IPS DF 19.7 (cell line): Measurements from ENCODE around the gene POLE.
A peak's percentile ranks its signal among the peaks of the same experiment; 100 is the strongest.

Experiments used
- DNase-seq: peaks from one replicate; pipeline ENCODE4 v3.0.0-alpha.2; 2013; ENCODE audit warnings: low read depth, low spot score

Gene POLE

DNA sequence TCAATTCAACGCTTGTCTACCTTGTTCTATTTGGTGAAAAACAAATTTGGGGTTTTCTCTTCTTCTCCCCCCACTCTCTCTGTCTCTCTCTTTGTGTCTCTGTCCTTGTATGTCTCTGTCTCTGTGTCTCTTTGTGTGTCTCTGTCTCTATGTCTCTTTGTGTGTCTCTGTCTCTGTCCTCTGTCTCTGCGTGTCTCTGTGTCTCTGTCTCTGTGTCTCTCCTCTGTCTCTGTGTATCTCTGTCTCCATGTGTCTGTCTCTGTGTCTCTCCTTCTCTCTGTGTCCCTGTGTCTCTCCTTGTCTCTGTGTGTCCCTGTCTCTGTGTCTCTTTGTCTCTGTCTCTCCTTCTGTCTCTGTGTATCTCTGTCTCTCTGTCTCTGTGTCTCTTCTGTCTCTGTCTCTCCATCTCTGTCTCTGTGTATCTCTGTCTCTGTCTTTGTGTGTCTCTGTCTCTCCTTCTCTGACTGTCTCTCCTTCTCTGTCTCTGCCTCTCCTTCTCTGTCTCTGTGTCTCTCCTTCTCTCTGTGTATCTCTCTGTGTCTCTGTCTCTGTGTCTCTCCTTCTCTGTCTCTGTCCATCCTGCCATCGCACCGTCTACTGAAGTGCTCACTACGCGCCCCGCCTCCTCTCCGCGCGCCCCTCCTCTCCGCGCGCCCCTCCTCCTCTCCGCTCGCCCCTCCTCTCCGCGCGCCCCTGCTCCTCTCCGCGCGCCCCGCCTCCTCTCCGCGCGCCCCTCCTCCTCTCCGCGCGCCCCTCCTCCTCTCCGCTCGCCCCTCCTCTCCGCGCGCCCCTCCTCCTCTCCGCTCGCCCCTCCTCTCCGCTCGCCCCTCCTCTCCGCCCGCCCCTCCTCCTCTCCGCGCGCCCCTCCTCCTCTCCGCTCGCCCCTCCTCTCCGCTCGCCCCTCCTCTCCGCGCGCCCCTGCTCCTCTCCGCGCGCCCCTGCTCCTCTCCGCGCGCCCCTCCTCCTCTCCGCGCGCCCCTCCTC, 89.5 kb downstream of the POLE start:
- DNase-seq: no peak

DNA sequence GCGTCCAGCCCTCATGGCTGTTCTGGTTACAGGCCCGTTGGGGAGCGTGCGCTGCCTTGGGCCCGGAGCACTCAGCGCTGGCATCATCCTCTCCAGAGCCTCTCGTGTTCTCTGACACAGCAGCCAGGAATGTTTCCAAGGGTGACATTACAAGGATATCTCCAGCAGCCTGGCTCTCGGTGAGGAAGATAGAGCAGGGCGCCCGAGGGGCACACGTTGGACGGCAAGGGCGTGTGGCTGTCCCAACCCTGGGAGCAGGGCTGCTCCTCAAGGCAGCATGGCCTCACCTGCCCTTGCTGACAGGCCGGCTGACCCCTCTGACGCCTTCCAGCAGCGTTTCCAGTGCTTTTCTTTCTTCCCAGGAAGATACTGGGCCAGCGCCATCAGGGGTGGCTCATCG, 91.1 kb downstream of the POLE start:
- no peak for DNase-seq

DNA sequence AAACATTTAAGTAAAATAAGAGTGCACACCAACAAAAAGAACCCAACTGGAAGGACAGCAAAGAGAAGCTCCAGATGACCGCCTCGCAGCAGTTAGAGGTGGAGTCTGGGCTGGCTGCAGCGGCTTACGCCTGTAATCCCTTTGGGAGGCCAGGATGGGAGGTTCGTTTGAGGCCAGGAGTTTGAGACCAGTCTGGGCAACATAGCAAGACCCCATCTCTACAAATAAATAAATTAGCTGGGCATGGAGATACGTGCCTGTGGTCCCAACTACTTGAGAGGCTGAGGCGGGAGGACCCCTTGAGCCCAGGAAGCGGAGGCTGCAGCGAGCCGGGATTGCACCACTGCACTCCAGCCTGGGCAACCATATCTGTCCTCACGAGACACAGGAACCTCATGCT, 92.0 kb downstream of the POLE start:
- DNase-seq: no peak

DNA sequence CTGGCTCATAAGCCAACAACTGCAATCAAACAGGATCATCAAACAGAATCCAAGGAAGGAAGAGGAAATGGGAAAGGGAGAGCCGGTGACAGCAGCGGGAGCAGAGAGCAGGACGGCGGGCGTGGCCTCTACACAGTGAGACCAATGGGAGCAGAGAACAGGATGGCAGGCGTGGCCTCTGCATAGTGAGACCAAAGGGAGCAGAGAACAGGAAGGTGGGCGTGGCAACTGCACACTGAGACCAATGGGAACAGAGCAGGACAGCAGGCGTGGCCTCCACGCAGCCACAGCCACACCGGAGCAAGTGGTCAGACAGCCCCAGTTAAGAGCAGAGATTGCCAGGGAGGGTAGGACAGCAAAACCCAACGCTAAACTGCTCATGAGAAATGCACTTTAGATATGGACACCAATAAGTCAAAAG, 93.2 kb downstream of the POLE start:
- DNase-seq: peak; percentile 88

DNA sequence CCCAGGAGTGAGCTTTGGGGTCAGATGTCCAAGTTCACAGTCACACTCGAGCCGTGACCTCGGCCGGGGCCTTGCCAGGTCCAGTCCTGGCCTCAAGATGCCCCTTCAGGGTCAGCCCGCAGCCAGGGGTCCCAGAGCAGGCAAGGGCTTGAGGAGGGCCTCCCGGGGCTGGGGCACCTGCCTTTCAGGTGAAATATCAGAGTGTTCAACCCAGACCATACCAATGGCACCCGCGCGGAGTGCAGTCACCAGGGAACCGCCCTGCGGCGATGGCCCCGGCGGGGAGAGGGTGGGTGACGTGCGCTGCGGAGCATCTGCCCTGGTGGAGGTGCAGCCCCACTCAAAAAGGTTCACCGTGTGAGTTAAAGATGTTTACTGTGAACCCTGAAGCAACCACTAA, 93.6 kb downstream of the POLE start:
- no peak for DNase-seq

DNA sequence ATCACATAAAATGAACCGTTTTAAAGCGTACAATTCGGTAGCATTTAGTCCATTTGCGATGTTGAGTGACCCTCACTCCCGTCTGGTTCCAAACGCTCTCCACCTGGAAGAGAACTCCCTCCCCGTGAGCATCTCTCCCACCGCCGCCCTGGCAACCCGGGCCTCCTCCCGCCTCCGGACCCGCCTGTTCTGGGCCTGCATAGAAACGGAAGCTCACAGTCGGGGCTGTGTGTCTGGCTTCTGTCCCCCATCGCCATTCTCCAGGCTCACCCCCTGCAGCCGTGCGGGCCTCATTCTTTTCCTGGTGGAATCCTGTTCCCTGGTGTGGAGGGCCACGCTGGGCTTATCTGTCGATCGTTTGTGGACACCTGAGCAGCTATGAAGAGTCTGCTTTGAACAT, 94.1 kb downstream of the POLE start:
- DNase-seq: no peak

DNA sequence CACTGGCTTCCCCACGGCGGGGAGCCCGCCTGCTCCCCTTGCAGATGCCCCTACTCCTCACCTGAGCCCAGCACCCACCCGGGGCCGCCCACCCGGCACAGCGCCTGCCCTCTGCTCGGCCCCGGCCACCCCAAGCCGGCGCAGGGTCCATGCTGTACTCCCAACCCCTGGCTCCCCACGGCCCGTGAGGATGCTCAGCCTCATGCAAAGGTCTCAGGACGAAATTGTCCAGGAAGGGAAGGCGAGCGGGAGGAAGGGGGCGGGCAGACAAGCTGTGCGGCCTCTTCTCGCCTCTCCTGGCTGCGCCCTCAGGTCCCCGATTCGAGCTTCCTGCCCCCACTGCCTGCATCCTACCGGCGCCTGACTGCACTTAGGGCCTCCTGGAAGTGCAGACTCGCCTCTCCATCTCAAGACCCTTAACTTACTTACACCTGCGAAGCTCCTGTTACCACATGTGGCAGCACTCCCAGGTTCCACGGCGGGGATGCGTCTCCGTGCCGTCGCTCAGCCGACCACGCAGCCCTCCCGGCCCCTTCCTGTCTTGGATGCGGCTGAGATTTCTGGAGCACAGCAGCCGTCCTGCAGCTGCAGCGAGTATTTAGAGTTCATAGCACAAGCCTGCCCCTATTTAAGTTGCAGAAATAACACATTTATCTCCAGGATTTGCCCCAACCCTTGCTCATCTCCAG, 94.7 kb downstream of the POLE start:
- DNase-seq: no peak

DNA sequence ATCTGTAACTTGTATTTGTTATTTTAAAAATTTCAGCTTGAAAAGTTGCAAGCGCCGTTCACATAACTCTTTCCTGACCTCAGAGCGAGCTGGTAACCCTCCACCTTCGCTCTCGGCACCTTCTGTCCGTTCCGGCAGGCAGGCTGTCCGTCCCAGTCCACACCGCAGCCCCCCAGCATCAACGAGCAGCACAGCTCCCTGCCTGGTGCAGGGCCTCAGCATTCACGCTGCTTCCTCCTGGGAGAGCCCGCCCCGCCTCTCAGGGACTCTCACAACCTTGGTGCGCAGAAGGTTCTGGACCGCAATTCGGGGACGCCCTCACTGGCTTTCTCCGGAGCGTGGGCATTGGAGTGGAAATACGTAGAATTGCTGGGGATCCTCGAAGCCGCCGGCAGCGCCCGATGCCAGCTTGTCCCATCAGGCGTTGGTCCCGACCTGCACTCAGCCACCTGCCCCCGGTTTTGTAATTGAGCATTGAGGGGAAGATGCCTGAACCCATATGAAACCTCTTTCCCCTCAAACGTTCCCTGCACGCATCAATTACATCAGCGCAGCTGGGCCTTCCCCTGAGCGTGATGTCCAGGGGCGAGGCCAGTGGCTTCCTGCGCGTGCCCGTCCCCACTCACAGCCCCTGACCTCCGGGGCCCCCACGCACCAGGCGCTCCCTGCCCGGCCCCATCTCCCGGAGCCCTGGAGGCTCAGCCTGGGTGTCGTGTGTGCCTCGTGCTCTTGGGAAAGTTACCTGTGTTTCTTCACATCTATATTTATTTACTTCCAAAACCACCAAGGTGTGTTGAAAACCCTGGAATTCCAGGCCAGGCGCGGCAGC, 95.8 kb downstream of the POLE start:
- no peak for DNase-seq

DNA sequence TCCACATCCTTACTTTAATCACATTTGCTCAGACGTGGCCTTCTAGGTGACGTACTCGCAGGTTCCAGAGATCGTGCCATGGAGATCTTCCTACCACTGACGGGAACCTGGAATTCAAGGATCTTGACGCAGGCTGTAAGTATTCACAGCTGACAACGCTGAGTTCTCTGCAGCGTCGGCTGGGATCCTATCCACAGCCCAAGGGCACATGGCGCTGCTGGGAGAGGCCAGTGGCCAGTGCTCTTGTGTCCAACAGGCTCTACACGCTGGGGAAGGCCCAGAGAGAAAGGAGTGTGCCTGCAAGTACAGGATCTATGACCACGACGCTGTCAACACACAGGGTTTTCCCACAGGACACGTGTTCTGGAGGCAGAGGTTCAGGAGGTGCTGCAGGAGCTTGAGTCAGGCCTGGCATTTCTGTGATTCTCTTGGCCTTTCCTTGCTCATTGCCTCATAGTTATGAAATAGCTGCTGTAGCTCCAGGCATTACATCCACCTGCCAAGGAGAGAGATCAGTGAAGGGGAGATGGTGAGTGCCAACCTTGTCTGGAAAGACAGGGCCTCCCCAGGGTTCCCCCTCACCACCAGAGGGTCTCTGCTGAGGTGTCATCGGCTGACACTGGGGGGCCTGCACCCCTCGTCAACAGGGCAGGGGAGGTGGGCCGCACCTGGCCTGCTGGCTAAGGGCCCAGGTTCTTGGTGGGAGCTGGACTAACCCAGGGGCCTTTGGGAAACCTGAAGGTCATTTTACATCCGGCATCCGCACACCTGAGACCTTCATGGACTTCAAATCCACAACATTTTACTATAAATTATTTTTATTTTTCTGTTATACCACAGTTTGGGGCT, 98.1 kb downstream of the POLE start:
- no peak for DNase-seq

DNA sequence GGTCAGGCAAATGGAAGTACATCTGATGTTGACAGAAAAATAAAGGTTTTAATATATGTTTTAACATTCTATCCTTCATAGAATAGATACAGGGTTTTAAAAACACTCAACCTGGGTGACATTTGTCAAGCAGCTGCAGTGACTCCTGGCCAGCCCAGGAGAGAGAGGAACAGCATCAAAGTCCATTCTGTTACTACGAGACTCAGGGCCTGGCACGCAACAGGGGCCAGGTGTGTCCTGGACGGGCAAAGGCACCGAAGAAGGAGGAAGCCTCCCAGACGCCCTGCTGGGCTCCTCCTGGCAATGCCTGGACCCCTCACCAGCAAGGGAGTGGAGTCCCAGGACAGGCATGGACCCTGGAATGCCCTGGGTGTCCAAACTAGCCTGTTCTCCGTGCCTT, 98.8 kb downstream of the POLE start:
- DNase-seq: no peak

DNA sequence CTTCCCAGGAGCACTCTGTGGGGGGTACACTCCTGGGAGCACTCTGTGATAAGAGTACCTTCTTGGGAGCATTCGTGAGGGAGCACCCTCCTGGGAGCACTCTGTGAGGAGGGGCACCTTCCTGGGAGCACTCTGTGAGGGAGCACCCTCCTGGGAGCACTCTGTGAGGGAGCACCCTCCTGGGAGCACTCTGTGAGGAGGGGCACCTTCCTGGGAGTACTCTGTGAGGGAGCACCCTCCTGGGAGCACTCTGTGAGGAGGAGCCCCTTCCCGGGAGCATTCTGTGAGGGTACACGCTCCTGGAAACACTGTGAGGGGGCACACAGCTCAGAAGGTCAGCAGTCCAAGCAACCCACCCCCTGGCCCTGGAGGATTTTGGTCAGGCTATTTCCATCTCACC, 99.4 kb downstream of the POLE start:
- no peak for DNase-seq

DNA sequence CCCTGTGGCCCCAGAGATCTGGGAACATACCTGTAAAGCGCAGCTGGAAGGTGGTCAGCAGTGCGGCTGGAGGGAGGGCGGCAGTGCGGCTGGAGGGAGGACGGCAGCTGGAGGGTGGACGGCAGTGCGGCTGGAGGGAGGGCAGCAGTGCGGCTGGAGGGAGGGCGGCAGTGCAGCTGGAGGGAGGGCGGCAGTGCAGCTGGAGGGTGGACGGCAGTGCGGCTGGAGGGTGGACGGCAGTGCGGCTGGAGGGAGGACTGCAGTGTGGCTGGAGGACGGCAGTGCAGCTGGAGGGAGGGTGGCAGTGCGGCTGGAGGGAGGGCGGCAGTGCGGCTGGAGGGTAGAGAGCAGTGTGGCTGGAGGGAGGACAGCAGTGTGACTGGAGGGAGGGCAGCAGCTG, 100.2 kb downstream of the POLE start:
- no peak for DNase-seq

DNA sequence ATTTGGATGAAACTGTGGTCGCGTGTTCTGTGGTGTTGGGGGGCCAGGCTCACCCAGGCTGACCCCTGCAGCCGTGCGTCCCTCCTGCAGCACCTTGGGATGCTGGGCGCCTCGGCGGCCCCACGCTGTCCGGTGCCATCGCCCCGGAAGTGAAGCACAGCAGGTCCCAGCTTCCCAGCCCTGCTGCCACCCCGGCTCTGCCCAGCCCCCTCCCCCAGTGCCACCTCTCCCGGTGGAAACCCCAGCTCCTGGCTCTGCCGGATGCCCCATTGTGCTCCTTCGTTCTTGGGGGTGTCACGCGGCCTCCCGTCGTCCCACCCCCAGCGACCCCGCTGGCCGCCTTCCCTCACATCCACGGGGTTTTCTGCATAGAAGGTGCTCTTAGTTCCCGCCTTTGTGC, 102.0 kb downstream of the POLE start:
- no peak for DNase-seq

DNA sequence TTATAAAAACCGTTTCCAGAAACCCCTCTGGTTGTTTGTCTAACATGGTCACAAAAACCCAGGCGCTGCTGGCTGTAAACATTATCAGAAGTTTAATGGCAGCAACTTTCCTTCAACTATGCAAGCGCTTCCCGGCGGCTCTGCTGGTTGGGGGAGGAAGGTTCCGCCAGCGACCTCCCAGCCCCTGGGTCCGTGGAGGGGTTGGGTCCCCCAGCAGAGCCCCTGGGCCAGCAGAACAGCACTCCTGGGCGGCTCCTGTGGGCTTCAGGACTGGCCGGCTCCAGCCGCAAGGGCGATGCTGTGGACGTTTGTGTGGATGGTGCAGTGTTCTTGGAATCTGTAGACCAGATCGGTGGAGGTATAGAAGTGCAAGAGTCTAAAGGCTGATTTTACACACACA, 102.7 kb downstream of the POLE start:
- DNase-seq: no peak

DNA sequence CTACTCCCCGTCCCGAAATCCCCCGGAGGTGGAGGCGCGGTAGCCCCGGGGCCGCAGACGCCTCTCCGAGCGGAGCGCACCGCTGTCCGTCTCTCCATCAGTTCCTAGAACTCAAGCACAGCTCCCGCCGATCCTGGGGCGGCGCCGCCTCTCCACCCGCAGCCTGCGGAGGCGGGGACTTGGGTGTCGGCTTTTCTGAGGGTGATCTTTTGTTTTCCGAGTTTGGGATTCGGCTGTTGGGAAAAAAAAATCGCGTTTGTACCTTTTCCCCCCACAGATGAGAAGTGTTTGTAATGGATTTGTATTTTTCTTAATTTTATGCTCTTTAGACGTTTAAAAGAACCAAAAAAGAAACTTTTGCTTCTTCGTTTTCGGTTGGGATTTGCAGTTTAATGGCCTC, 103.4 kb downstream of the POLE start:
- no peak for DNase-seq

DNA sequence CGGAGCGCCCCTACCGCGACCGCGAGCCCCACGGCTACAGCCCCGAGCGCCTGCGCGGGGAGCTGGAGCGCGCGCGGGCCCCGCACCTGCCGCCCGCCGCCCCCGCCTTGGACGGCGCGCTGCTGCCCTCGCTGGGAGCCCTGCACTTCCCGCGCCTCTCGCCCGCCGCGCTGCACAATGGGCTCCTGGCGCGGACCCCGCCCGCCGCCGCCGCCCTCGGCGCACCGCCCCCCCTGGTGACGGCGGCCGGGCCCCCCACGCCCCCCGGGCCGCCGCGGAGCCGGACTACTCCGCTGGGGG, 103.8 kb downstream of the POLE start:
- DNase-seq: no peak

DNA sequence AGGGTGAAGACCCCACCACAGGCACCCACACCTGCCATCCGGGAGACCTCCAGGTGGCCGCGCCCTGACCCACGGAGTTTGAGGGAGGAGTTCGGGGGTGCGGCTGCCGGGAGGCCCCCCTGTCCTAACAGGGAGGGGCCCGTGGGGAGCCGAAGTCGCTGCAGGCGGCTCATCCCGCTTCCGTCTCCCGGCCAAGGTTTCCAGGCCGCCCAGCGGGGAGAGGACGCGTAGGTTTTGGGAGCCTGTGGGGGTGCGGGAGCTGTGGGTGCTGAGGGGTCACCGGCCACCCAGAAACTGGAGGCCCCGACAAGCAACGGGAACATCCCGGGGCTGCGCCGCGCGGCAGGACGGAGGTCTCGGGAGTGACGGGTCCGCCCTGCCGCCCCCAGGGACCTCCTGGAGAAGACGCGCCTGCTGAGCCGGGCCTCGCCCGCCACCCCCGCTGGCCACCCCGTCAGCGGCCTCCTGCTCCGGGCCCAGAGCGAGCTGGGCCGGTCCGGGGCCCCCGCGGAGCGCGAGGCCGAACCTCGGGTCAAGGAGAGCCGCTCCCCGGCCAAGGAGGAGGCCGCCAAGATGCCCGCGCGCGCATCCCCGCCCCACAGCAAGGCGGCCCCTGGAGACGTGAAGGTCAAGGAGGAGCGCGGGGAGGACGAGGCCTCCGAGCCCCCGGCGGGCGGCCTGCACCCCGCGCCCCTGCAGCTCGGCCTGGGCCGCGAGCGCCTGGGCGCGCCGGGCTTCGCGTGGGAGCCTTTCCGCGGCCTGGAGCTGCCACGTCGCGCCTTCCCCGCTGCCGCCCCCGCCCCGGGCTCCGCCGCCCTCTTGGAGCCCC, 104.3 kb downstream of the POLE start:
- DNase-seq: no peak

DNA sequence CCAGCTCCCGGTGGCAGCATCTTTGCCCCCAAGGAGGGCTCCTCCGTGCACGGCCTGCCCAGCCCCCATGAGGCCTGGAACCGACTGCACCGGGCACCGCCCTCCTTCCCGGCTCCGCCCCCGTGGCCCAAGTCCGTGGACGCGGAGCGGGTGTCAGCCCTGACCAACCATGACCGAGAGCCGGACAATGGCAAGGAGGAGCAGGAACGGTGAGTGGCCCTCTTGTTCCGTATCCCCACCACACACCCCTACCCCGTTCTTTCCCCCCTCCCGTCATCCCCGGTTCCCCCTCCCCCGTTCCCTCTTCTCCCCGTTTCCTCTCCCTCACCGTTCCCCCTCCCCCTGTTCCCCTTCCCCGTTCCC, 105.1 kb downstream of the POLE start:
- no peak for DNase-seq

DNA sequence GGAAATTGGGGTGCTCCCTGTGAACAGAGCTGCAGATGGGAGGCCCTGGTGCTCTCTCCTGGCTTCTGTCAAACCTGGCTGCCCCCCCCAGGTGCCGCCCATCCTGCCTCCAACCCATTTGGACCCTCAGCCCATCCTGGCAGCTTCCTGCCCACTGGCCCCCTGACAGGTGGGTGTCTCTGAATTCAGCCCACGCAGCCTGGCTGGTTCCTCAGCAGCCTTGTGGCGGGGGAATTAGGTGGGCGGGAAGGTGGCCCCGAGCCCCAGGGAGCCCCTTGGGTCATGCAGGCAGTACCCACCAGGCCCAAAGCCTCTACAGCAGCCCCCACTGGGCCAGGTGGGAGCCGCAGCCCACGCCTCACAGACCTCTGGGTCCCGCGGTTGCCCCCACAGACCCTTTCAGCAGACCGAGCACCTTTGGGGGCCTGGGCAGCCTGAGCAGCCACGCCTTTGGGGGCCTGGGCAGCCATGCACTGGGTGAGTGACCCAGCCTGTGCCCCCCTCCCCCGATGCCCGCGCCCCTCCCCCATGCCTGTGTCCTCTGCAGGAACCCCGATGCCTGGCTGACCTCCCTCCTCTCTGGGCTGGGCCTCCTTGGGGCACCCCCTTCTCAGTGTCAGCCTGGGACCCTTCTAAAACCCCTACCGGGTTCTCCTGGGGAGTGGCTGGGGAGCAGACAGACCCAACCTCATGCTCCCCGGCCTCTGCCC, 105.6 kb downstream of the POLE start:
- no peak for DNase-seq

DNA sequence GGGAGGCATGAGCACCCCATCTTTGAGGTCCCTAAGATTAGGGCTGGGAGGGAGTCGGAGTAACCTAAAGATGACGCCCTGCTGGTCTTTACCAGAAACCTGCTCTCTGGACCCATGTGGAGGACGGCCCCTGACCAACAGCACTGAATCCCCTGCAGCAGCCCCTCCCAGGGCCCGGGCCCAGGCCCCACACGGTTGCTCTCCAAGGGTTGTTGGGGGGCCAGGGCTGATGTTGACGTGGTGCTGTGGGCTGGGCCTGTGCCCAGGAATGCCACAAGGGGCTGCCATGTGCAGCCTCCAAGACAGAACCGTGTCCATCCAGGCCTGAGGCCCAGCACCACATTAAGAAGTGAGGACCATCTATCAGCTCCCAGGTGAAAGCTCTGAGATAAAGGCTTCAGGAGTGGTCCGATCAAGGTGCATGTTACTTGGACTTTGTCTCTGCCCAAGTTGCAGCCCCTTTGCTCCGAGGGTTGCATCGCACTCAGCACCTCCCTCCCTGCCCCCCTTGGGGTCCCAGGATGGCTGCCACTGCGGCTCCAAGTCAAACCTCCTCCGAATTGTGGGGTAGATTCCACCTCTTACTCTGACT, 106.3 kb downstream of the POLE start:
- DNase-seq: no peak
